K562 (cell line): Measurements from ENCODE around the gene CARMIL3. TPM values are rescaled to one million over a fixed set of nuclear protein-coding genes. Genes with fewer than 3 reads are reported as not detected.
A peak's percentile ranks its signal among the peaks of the same experiment; 100 is the strongest.
"Not testable (repeated sequence)": the region's sequence is repeated elsewhere in the genome, so short reads cannot be mapped to it uniquely, and the experiment has no call there.

Experiments
- ATAC-seq: fragments of 200-7000 bp; cut with Tn5 transposase; 3 replicates; pipeline ENCODE4 v1.9.1; 2020; ENCODE audit warnings: moderate library complexity
- BruUV-seq: library from RNA; stranded (reverse); fragments of 400-500 nt; replicated peaks from 2 replicates; lab custom pipeline; 2021; lab: Mats Ljungman, UMichigan
- CTCF ChIA-PET: fragments of 300-600 bp; formaldehyde crosslinking; extraction: SDS; loops from one replicate; lab custom pipeline; 2021; ENCODE audit warnings: low intra/inter-chr PET ratio; lab: Yijun Ruan, JAX
- POLR2A ChIA-PET: fragments of 300-600, 350-650 bp; sonication (Branson Sonifier 250); formaldehyde crosslinking; extraction: SDS; loops from one replicate; lab custom pipeline; 2021; ENCODE audit warnings: antibody characterized with exemption, inconsistent platforms; lab: Yijun Ruan, JAX
- DNase-seq, 4 experiments: peaks; one replicate each; pipeline versions ENCODE4 v3.0.0 to v3.0.0-alpha.2; 2011 to 2018; ENCODE audit warnings: low spot score in 3 of 4, mixed read lengths in 3 of 4; ENCODE audit errors: extremely low read depth in 1 of 4
- FAIRE-seq: peaks from 2 replicates; lab custom pipeline; 2011; peaks lifted over from hg19 to GRCh38; lab: Jason Lieb, UNC
- H2AFZ ChIP-seq: 2 replicates; pipeline ENCODE4 v1.6.0; 2011; ENCODE audit warnings: low read depth, low read length, control low read depth, inconsistent platforms
- H3K27ac ChIP-seq: fragments of 200-600 bp; 3 replicates; pipeline ENCODE4 v1.8.0; 2011; ENCODE audit warnings: low read depth, mild to moderate bottlenecking, control low read depth, inconsistent platforms, low read length, moderate library complexity, mixed read lengths; ENCODE audit errors: extremely low read depth
- H3K27me3 ChIP-seq, 2 experiments: fragments of 300-600 bp in 1 of 2; 2 replicates in 1 of 2; 3 replicates in 1 of 2; pipeline versions ENCODE4 v1.6.0 to v1.8.0; 2011; ENCODE audit warnings: inconsistent platforms in 2 of 2, low read length in 2 of 2, mild to moderate bottlenecking in 1 of 2, mixed read lengths in 1 of 2, moderate library complexity in 1 of 2; ENCODE audit not compliant: control insufficient read depth in 2 of 2, insufficient read depth in 2 of 2
- H3K36me3 ChIP-seq: fragments of 300-600 bp; 3 replicates; pipeline ENCODE4 v1.8.0; 2011; ENCODE audit warnings: mild to moderate bottlenecking, low read length, inconsistent platforms; ENCODE audit not compliant: control insufficient read depth, insufficient read depth
- H3K4me1 ChIP-seq, 2 experiments: fragments of 200-600 bp in 1 of 2; replicated peaks in 1 of 2; 2 replicates in 1 of 2; 3 replicates in 1 of 2; pipeline versions ENCODE4 v1.5.1 to v1.8.0; 2011; ENCODE audit warnings: inconsistent platforms in 2 of 2, low read length in 2 of 2, mild to moderate bottlenecking in 1 of 2, mixed read lengths in 1 of 2, moderate library complexity in 1 of 2; ENCODE audit not compliant: control insufficient read depth in 2 of 2, insufficient read depth in 2 of 2
- H3K4me2 ChIP-seq: 2 replicates; pipeline ENCODE4 v1.6.1; 2011; ENCODE audit warnings: low read length, control low read depth, inconsistent platforms, mixed read lengths; ENCODE audit not compliant: insufficient read depth
- H3K4me3 ChIP-seq: fragments of 200-600 bp; sonication (generic), shearing (Covaris generic); 2 replicates; pipeline ENCODE4 v1.5.1; 2016; ENCODE audit warnings: control low read depth, inconsistent platforms
- H3K79me2 ChIP-seq: fragments of 200-600 bp; 3 replicates; pipeline ENCODE4 v1.8.0; 2011; ENCODE audit warnings: low read length, inconsistent platforms; ENCODE audit not compliant: control insufficient read depth, insufficient read depth
- H3K9ac ChIP-seq, 2 experiments: 2 replicates each; pipeline versions ENCODE4 v1.6.0 to v1.6.1; 2011; ENCODE audit warnings: low read depth in 2 of 2, low read length in 2 of 2, control low read depth in 1 of 2, inconsistent platforms in 1 of 2, mild to moderate bottlenecking in 1 of 2, mixed read lengths in 1 of 2; ENCODE audit not compliant: insufficient read depth in 1 of 2
- H3K9me1 ChIP-seq: one replicate; pipeline ENCODE4 v1.6.0; 2011; ENCODE audit warnings: inconsistent platforms, mild to moderate bottlenecking, low read length, moderate library complexity; ENCODE audit not compliant: control insufficient read depth, insufficient read depth
- H3K9me3 ChIP-seq: replicated peaks from 2 replicates; pipeline ENCODE4 v1.5.1; 2011; ENCODE audit warnings: low read depth, low read length, inconsistent platforms; ENCODE audit not compliant: control insufficient read depth, insufficient read depth
- H4K20me1 ChIP-seq: replicated peaks from 2 replicates; pipeline ENCODE4 v1.6.1; 2011; ENCODE audit warnings: low read length, inconsistent platforms, mixed read lengths; ENCODE audit not compliant: control insufficient read depth, insufficient read depth
- SPI1 ChIP-seq: IDR thresholded peaks from 2 replicates; pipeline ENCODE4 v1.6.1; 2011; ENCODE audit warnings: low read depth, low read length, control low read depth, borderline replicate concordance
- WGBS: fragments of 100-300 bp; shearing (Covaris generic); methylation state at CpG from one replicate; pipeline ENCODE4 v1.1.6; 2016; ENCODE audit warnings: low coverage, mixed read lengths; ENCODE audit not compliant: insufficient coverage; ENCODE audit errors: missing lambda C conversion rate; 5-methylcytosine and 5-hydroxymethylcytosine counted together
- in situ Hi-C: fragments of 300-500 bp; cut with MboI; formaldehyde crosslinking; loops from 4 replicates; pipeline ENCODE4 v1.15.0; 2018; ENCODE audit warnings: inconsistent platforms, mixed read lengths
- intact Hi-C: fragments of 100-400 bp; cut with micrococcal nuclease; formaldehyde crosslinking; loops from 2 replicates; pipeline ENCODE4 v1.14.2; 2022
- polyA plus RNA-seq, 8 experiments: library from polyadenylated mRNA; depleted of rRNA in 4 of 8; stranded (reverse) in 5 of 8; unstranded in 3 of 8; fragments of >200 nt; fragmentation: Nextera tagmentation in 2 of 8; fragmentation: Illumina TruSeq in 1 of 8; extraction: Ambion mirVana in 2 of 8; extraction: Trizol in 1 of 8; gene quantifications; 2 replicates each; pipeline versions ENCODE4 v1.2.1 to v1.2.3, GENCODE V29; 2011 to 2014; ENCODE audit warnings: inconsistent platforms in 1 of 8, missing spikeins in 1 of 8
- total RNA-seq, 7 experiments: library from RNA; depleted of rRNA in 6 of 7; stranded (reverse); fragments of >200 nt in 6 of 7; fragmentation: Illumina TruSeq in 2 of 7; extraction: Trizol in 2 of 7; gene quantifications; 2 replicates each; pipeline versions ENCODE4 v1.2.1 to v1.2.3, GENCODE V29; 2011 to 2021; ENCODE audit warnings: low replicate concordance in 1 of 7

CARMIL3 gene
- total and polyA plus RNA-seq, 9 of the 15 experiments (the other 6 are each of a cell fraction or from before 2014, with no cell fraction given), result 0.01 to 0.11 (median 0.05) TPM; not detected in 5

DNA sequence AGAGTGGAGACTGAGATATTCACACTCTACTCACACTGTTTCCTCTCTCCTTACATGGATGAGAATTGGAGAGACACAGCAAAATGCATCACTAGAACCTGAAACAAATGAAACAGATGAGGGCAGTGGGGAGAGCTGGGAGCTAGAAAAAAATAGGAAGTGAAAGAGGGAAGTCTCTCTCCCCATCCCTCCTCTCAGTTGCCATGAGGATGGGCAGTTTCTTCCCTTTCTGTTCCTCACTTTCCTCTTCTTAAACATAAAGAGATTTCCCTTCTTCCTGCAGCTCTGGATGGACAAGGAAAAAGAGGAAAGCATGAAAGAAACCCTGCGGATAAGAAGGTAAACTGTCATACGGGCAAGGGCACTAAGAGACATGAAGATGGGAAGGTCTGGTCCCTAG, 2.8 kb upstream of the CARMIL3 start:
- H3K4me2 ChIP-seq, H3K4me3 ChIP-seq, POLR2A ChIA-PET, H3K9ac ChIP-seq, CTCF ChIA-PET, H3K9me1 ChIP-seq, BruUV-seq, DNase-seq, H3K27me3 ChIP-seq, ATAC-seq, FAIRE-seq, H3K27ac ChIP-seq, H2AFZ ChIP-seq, H3K36me3 ChIP-seq, in situ Hi-C loops, H3K9me3 ChIP-seq, intact Hi-C loops, H3K79me2 ChIP-seq, H4K20me1 ChIP-seq: not testable (repeated sequence)
- peak; percentile 41; the same call in 1 of the 2 replicates for TF ChIP-seq SPI1
- no CpG with 5 or more reads among the region's 2 CpGs for WGBS
- H3K4me1 ChIP-seq, result peaks cover 9 to 20% of the 10 kb centered on the region in 2 experiments; a peak in 3 of 5 replicates

DNA sequence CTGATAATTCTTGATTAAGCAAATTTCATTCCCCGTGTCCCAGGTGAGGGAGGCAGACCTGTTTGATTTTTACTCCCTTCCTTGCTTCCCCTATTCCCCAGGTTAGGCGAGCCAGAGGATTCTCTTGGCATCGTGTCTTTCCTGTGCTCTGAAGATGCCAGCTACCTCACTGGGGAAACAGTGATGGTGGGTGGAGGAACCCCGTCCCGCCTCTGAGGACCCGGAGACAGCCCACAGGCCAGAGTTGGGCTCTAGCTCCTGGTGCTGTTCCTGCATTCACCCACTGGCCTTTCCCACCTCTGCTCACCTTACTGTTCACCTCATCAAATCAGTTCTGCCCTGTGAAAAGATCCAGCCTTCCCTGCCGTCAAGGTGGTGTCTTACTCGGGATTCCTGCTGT, 1.1 kb upstream of the CARMIL3 start:
- H3K4me1 ChIP-seq, result peaks cover 9 to 20% of the 10 kb centered on the region in 2 experiments; a peak in 3 of 5 replicates
- ATAC-seq, H3K9ac ChIP-seq, BruUV-seq, H3K4me2 ChIP-seq, POLR2A ChIA-PET, H3K9me3 ChIP-seq, H3K79me2 ChIP-seq, H2AFZ ChIP-seq, H3K27ac ChIP-seq, H3K4me3 ChIP-seq, H3K36me3 ChIP-seq, H3K9me1 ChIP-seq, intact Hi-C loops, FAIRE-seq, CTCF ChIA-PET, DNase-seq, H4K20me1 ChIP-seq: not testable (repeated sequence)
- in situ Hi-C loops, result loop anchor here (10.0 kb wide), 1 partner anchor 384 kb away; no protein-coding TSS in a partner anchor
- WGBS, result 43% methylated on average over 4 of the region's 8 CpGs
- peaks cover 0 to 25% of the 10 kb centered on the region in 2 experiments; a peak in 2 of 5 replicates for H3K27me3 ChIP-seq
